D721Med (cell line): ENCODE data around the gene GZMM.

ENCODE experiments used
- DNase-seq: peaks from one replicate; pipeline ENCODE4 v3.0.0; 2011; ENCODE audit warnings: low spot score; ENCODE audit not compliant: insufficient read length
- FAIRE-seq: peaks from 2 replicates; lab custom pipeline; 2011; peaks lifted over from hg19 to GRCh38; lab: Jason Lieb, UNC
- TF ChIP-seq, protein P1 (sequence below): IDR thresholded peaks from 2 replicates; pipeline ENCODE4 v1.5.1; 2012; ENCODE audit warnings: mild to moderate bottlenecking, control low read depth; ENCODE audit not compliant: insufficient read depth; ENCODE audit errors: missing control alignments

The GZMM gene

DNA sequence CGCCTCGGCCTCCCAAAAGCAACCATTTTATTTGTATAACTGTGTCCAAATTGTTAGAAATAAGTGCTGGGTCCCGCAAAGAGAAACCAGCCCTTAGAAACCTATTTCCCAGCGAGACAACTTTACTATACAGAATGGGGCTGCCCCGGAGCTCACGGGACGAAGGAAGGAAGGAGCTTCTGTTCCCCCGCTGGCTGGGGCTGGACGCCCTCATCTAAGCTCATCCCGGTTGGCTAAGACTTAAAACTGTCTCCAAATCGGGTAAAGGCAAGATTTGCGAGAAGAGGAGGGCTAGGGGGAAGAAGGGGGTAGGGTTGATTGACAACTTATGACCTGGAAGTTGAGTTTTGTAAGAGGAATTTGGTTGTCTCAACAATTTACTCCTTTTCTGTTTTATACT lies 16.3 kb downstream of the GZMM start:
- FAIRE-seq (no peak), DNase-seq (no peak)
- TF ChIP-seq, protein P1, sequence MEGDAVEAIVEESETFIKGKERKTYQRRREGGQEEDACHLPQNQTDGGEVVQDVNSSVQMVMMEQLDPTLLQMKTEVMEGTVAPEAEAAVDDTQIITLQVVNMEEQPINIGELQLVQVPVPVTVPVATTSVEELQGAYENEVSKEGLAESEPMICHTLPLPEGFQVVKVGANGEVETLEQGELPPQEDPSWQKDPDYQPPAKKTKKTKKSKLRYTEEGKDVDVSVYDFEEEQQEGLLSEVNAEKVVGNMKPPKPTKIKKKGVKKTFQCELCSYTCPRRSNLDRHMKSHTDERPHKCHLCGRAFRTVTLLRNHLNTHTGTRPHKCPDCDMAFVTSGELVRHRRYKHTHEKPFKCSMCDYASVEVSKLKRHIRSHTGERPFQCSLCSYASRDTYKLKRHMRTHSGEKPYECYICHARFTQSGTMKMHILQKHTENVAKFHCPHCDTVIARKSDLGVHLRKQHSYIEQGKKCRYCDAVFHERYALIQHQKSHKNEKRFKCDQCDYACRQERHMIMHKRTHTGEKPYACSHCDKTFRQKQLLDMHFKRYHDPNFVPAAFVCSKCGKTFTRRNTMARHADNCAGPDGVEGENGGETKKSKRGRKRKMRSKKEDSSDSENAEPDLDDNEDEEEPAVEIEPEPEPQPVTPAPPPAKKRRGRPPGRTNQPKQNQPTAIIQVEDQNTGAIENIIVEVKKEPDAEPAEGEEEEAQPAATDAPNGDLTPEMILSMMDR, result no peak

DNA sequence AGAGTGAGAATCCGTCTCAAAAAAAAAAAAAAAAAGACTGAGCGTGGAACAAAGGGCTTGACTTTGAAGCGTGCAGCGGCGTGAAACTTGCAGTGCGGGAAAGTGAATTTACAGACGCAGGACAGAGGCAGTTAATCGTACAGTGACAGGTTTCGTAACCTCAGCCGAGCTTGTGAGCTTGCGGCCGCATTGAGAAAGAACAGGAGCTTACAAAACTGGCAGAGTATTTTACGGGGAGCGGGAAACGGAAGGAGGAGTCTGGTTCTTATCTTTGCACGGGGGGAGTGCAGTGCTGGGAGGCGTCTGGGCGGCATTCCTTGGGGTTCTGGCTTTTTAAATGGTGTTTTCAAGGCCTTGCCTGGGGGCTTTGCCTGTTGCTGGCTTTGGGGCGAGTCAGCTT lies 22.6 kb downstream of the GZMM start:
- FAIRE-seq, result no peak
- no peak for DNase-seq
- TF ChIP-seq, protein P1, result no peak

DNA sequence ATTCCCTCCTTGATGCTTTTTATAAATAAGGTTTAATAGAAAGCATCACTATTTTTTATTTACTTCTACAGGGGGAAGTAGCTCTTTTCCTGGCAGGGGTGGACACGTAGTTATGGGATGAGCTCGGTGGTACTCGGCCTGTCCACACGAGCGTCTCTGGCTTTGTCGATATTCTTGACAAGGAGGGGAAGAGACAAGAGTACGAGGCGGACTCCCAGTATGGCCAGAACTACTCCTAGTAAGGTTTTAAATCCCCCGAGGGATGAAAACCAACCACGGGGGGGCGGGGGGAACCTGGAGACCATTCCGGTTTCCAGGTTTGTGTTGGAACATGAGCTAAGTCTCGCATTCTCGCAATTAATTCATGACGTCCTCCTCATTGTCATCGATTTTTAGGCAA lies 23.0 kb downstream of the GZMM start:
- TF ChIP-seq, protein P1, result no peak
- DNase-seq (no peak), FAIRE-seq (no peak)

DNA sequence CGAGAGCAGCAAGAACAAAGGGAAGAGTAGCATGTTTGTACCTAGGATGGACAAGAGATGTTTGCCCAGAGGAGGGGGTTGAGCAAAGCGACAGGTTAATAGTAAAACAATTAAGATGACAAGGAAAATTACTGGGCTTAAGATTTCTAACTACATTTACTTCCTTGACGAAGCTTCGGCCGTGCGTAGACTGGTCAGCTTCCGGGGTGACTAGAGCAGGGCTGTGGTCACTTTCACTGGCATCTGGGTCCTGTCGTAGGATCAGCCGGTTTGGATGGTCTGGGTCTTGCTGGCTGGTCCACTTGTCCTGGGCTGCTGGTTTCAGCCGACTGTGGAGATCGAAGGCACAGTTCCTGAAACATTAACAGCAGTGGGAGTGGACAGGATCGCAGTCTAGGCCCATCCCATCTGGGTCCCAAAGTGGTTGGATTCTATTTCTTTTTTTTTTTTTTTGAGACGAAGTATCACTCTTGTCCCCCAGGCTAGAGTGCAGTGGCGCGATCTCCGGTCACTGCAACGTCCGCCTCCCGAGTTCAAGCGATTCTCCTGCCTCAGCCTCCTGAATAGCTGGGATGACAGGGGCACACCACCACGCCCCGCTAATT lies 23.5 kb downstream of the GZMM start:
- DNase-seq (no peak), FAIRE-seq (no peak)
- TF ChIP-seq, protein P1, result no peak

DNA sequence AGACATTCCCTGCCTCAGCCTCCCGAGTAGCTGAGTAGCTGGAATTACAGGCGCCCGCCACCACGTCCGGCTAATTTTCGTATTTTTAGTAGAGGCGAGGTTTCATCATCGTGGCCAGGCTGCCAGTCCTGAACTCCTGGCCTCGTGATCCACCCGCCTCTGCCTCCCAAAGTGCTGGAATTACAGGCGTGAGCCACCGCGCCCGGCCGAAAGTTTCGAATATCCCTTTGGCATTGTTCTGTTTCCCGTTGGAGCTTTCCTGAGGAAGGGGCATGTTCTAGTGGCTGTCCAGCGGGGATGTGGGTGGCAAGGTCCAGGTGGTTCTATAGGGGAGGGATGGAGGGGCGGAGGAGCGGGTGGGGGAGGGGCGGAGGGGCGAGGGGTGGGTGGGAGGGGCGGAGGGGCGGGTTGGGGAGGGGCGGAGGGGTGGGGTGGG lies 26.4 kb downstream of the GZMM start:
- DNase-seq, result no peak
- FAIRE-seq, result no peak
- TF ChIP-seq, protein P1, result no peak

DNA sequence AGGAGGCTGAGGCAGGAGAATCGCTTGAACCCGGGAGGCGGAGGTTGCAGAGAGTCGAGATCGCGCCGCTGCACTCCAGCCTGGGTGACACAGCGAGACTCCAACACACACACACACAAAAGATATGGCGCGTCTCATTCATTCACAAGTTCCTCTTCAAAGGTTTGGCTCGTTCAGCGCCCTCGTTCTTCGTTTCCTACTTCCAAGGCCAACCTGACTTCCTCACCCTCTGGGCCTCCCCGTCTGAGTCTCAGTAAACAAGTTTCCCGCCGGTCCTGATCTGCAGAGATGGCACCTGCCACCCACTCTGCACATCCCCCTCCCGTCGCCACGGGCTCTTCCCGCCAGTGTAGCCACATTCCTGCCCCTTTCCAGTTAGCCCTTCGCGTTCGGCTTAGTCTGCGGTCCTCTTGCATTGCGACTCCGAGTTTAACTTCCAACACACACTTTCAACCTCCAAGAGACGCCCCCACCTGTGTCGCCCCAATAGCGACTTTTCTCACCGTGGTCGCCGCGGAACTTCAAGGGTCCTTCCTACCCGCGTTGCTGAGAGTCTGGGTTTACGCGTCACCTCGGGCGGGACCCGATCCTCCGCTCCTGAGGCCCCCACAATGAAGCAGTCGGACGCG lies 27.2 kb downstream of the GZMM start:
- TF ChIP-seq, protein P1, result no peak
- FAIRE-seq (no peak), DNase-seq (no peak)

DNA sequence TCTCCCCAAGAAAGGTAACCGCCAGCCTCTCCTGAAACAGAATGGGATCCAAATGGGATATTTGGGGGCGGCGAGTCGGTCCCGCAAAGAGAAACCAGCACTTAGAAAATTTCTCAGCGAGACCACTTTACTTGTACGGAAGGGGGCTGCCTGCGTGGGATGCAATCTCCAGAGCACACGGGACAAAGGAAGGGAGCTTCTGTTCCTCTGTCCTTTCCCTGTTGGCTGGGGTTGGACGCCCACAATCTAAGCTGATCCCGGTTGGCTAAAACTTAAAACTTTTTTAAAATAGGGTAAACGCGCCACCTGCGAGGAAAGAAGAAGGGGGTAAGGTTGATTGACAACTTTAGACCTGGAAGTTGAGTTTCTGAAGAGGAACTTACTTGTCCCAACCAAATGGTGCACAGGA lies 27.7 kb downstream of the GZMM start:
- DNase-seq (no peak), FAIRE-seq (no peak)
- TF ChIP-seq, protein P1, result no peak
